WTC11 (cell line): Measurements from ENCODE around the gene SMARCD2.

Experiments
- CBFB ChIP-seq: sonication (generic); formaldehyde crosslinking; IDR thresholded peaks from 2 replicates; pipeline ENCODE4 v1.8.1; 2022; ENCODE audit warnings: mild to moderate bottlenecking, low read depth, missing genetic modification reagents
- KAT7 ChIP-seq: sonication (generic); formaldehyde crosslinking; IDR thresholded peaks from 2 replicates; pipeline ENCODE4 v1.8.1; 2023; ENCODE audit warnings: missing genetic modification reagents, mild to moderate bottlenecking, borderline replicate concordance
- NR2C2 ChIP-seq: sonication (generic); formaldehyde crosslinking; IDR thresholded peaks from 2 replicates; pipeline ENCODE4 v1.8.0; 2022; ENCODE audit warnings: mild to moderate bottlenecking, missing genetic modification reagents
- RELA ChIP-seq: sonication (generic); formaldehyde crosslinking; IDR thresholded peaks from 2 replicates; pipeline ENCODE4 v1.8.1; 2022; ENCODE audit warnings: missing genetic modification reagents, mild to moderate bottlenecking, borderline replicate concordance
- TCF7 ChIP-seq: sonication (generic); formaldehyde crosslinking; IDR thresholded peaks from 2 replicates; pipeline ENCODE4 v1.8.0; 2022; ENCODE audit warnings: mild to moderate bottlenecking, low read depth, missing genetic modification reagents, moderate library complexity
- TEAD4 ChIP-seq: sonication (generic); formaldehyde crosslinking; IDR thresholded peaks from 2 replicates; pipeline ENCODE4 v1.8.0; 2022; ENCODE audit warnings: mild to moderate bottlenecking, missing genetic modification reagents
- ZNF121 ChIP-seq: sonication (generic); formaldehyde crosslinking; IDR thresholded peaks from 2 replicates; pipeline ENCODE4 v1.8.0; 2023; ENCODE audit warnings: missing genetic modification reagents
- TF ChIP-seq, protein P1 (sequence below): sonication (generic); formaldehyde crosslinking; IDR thresholded peaks from 2 replicates; pipeline ENCODE4 v1.8.1; 2022; ENCODE audit warnings: mild to moderate bottlenecking, missing genetic modification reagents, moderate library complexity, borderline replicate concordance
- TF ChIP-seq, protein P2 (sequence below): fragments of 200-600 bp; IDR thresholded peaks from 2 replicates; pipeline ENCODE4 v1.8.0; 2022; ENCODE audit warnings: antibody characterized with exemption
- TF ChIP-seq, protein P3 (sequence below): fragments of 250-450 bp; sonication (Bioruptor Pico); conservative IDR thresholded peaks from 2 replicates; pipeline ENCODE4 v1.9.0; 2021; ENCODE audit warnings: mild to moderate bottlenecking
- TF ChIP-seq, protein P4 (sequence below): sonication (generic); formaldehyde crosslinking; IDR thresholded peaks from 2 replicates; pipeline ENCODE4 v1.8.0; 2023; ENCODE audit warnings: missing genetic modification reagents, mild to moderate bottlenecking, borderline replicate concordance
- TF ChIP-seq, protein P5 (sequence below): sonication (generic); formaldehyde crosslinking; IDR thresholded peaks from 2 replicates; pipeline ENCODE4 v1.8.1; 2023; ENCODE audit warnings: mild to moderate bottlenecking, missing genetic modification reagents, borderline replicate concordance

DNA sequence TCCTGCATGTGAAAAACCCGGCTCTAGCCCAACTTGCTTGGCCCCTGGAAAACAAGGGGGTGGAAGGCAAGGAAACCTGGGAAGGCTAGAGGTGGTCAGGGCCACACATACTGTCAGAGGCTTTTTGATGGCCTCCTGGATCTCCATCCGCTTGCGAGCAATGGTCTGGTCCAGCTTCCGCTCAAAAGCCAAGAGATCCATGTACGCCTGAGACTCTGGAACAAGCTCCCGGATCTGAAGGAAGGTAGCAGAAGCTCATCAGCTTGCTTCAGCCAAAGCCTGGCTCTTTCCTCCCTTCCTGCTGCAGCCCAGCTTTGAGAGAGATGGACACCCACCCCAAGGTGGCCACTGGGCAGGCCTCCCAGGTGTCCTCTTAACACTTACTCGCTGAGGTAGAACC, 5.7 kb downstream of the SMARCD2 start:
- TF ChIP-seq ZNF121, result no peak
- TF ChIP-seq, protein P1, sequence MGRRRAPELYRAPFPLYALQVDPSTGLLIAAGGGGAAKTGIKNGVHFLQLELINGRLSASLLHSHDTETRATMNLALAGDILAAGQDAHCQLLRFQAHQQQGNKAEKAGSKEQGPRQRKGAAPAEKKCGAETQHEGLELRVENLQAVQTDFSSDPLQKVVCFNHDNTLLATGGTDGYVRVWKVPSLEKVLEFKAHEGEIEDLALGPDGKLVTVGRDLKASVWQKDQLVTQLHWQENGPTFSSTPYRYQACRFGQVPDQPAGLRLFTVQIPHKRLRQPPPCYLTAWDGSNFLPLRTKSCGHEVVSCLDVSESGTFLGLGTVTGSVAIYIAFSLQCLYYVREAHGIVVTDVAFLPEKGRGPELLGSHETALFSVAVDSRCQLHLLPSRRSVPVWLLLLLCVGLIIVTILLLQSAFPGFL (CRISPR knock-in tag), result no peak
- TF ChIP-seq, protein P2, sequence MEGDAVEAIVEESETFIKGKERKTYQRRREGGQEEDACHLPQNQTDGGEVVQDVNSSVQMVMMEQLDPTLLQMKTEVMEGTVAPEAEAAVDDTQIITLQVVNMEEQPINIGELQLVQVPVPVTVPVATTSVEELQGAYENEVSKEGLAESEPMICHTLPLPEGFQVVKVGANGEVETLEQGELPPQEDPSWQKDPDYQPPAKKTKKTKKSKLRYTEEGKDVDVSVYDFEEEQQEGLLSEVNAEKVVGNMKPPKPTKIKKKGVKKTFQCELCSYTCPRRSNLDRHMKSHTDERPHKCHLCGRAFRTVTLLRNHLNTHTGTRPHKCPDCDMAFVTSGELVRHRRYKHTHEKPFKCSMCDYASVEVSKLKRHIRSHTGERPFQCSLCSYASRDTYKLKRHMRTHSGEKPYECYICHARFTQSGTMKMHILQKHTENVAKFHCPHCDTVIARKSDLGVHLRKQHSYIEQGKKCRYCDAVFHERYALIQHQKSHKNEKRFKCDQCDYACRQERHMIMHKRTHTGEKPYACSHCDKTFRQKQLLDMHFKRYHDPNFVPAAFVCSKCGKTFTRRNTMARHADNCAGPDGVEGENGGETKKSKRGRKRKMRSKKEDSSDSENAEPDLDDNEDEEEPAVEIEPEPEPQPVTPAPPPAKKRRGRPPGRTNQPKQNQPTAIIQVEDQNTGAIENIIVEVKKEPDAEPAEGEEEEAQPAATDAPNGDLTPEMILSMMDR, result no peak
- TF ChIP-seq, protein P3, sequence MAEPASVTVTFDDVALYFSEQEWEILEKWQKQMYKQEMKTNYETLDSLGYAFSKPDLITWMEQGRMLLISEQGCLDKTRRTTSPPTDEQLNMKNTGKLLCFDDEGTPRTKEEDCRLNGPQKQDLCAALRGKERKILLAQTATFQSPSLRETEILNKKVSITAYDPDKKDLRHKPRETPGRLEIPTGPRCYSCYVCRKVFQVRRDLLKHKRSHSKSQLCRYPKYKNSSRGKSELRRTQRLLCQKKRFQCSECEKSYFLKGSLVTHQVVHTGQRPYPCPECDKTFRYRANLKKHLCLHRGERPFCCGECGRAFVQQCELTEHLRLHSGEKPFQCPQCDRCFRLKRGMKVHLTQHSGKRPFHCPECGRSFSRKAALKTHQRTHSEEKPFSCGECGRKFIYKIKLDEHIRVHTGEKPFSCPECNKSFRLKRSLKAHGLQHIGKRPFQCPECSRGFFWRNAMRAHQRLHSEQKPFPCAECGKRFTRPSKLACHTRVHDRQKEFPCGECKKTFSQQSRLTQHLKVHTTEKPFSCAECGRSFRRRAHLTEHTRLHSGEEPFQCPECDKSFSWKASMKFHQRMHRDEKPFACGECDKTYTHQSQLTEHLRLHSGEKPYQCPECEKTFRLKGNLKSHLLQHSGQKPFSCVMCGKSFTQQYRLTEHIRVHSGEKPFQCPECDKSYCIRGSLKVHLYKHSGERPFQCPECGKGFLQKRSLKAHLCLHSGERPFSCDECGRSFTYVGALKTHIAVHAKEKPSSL, result no peak
- TF ChIP-seq, protein P4, sequence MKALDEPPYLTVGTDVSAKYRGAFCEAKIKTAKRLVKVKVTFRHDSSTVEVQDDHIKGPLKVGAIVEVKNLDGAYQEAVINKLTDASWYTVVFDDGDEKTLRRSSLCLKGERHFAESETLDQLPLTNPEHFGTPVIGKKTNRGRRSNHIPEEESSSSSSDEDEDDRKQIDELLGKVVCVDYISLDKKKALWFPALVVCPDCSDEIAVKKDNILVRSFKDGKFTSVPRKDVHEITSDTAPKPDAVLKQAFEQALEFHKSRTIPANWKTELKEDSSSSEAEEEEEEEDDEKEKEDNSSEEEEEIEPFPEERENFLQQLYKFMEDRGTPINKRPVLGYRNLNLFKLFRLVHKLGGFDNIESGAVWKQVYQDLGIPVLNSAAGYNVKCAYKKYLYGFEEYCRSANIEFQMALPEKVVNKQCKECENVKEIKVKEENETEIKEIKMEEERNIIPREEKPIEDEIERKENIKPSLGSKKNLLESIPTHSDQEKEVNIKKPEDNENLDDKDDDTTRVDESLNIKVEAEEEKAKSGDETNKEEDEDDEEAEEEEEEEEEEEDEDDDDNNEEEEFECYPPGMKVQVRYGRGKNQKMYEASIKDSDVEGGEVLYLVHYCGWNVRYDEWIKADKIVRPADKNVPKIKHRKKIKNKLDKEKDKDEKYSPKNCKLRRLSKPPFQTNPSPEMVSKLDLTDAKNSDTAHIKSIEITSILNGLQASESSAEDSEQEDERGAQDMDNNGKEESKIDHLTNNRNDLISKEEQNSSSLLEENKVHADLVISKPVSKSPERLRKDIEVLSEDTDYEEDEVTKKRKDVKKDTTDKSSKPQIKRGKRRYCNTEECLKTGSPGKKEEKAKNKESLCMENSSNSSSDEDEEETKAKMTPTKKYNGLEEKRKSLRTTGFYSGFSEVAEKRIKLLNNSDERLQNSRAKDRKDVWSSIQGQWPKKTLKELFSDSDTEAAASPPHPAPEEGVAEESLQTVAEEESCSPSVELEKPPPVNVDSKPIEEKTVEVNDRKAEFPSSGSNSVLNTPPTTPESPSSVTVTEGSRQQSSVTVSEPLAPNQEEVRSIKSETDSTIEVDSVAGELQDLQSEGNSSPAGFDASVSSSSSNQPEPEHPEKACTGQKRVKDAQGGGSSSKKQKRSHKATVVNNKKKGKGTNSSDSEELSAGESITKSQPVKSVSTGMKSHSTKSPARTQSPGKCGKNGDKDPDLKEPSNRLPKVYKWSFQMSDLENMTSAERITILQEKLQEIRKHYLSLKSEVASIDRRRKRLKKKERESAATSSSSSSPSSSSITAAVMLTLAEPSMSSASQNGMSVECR (CRISPR knock-in tag), result no peak
- TF ChIP-seq, protein P5, sequence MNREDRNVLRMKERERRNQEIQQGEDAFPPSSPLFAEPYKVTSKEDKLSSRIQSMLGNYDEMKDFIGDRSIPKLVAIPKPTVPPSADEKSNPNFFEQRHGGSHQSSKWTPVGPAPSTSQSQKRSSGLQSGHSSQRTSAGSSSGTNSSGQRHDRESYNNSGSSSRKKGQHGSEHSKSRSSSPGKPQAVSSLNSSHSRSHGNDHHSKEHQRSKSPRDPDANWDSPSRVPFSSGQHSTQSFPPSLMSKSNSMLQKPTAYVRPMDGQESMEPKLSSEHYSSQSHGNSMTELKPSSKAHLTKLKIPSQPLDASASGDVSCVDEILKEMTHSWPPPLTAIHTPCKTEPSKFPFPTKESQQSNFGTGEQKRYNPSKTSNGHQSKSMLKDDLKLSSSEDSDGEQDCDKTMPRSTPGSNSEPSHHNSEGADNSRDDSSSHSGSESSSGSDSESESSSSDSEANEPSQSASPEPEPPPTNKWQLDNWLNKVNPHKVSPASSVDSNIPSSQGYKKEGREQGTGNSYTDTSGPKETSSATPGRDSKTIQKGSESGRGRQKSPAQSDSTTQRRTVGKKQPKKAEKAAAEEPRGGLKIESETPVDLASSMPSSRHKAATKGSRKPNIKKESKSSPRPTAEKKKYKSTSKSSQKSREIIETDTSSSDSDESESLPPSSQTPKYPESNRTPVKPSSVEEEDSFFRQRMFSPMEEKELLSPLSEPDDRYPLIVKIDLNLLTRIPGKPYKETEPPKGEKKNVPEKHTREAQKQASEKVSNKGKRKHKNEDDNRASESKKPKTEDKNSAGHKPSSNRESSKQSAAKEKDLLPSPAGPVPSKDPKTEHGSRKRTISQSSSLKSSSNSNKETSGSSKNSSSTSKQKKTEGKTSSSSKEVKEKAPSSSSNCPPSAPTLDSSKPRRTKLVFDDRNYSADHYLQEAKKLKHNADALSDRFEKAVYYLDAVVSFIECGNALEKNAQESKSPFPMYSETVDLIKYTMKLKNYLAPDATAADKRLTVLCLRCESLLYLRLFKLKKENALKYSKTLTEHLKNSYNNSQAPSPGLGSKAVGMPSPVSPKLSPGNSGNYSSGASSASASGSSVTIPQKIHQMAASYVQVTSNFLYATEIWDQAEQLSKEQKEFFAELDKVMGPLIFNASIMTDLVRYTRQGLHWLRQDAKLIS (CRISPR knock-in tag), result no peak
- no peak for TF ChIP-seq RELA
- TF ChIP-seq TCF7 (CRISPR knock-in tag), result no peak
- no peak for TF ChIP-seq CBFB
- no peak for TF ChIP-seq KAT7
- no peak for TF ChIP-seq NR2C2 (CRISPR knock-in tag)
- TF ChIP-seq TEAD4 (CRISPR knock-in tag), result no peak
